M059J (cell line): ENCODE measurements around the gene MLLT10. TPM values are rescaled to one million over a fixed set of nuclear protein-coding genes. Genes with fewer than 3 reads are reported as not detected.
A peak's percentile ranks its signal among the peaks of the same experiment; 100 is the strongest.

Experiments used
- DNase-seq: peaks from one replicate; pipeline ENCODE4 v3.0.0-alpha.2; 2012; ENCODE audit warnings: low read depth
- total RNA-seq: library from RNA; depleted of rRNA; stranded (reverse); fragments of >200 nt; shearing (Covaris generic); gene quantifications from 2 replicates; pipeline ENCODE4 v1.2.3, GENCODE V29; 2014; rRNA removed

MLLT10 gene
- total RNA-seq = 9.1 and 9.3 TPM in 2 replicates

- peak; percentile 83 for DNase-seq
Measured at GRCh38 chr10:21533467-21534279, at the start of gene MLLT10. MLLT10 (plus strand) TSS chr10:21534232; CDS start chr10:21534645, 413 bp downstream.

- no peak for DNase-seq
Measured at GRCh38 chr10:21487416-21488180, 46.4 kb upstream of the MLLT10 start.

- DNase-seq = peak; percentile 10
Measured at GRCh38 chr10:21488246-21488956, 45.6 kb upstream of the MLLT10 start.

GRCh38 chr10:21488957-21489446 lies 45.0 kb upstream of the MLLT10 start:
- no peak for DNase-seq

GRCh38 chr10:21490028-21490710 lies 43.9 kb upstream of the MLLT10 start:
- DNase-seq = no peak

GRCh38 chr10:21490711-21491105 lies 43.3 kb upstream of the MLLT10 start:
- DNase-seq = no peak

- DNase-seq = no peak
Measured at GRCh38 chr10:21492421-21492820, 41.6 kb upstream of the MLLT10 start.

- DNase-seq = no peak
Measured at GRCh38 chr10:21493784-21494183, 40.2 kb upstream of the MLLT10 start.

- DNase-seq = peak; percentile 32
Measured at GRCh38 chr10:21494191-21495001, 39.6 kb upstream of the MLLT10 start.

GRCh38 chr10:21495002-21495751 lies 38.9 kb upstream of the MLLT10 start:
- no peak for DNase-seq

- DNase-seq = peak; percentile 78
Measured at GRCh38 chr10:21495752-21496342, 38.2 kb upstream of the MLLT10 start.

GRCh38 chr10:21496343-21497176 lies 37.5 kb upstream of the MLLT10 start:
- peak; percentile 46 for DNase-seq

GRCh38 chr10:21497177-21497807 lies 36.7 kb upstream of the MLLT10 start:
- DNase-seq = peak; percentile 84

GRCh38 chr10:21498377-21498776 lies 35.7 kb upstream of the MLLT10 start:
- DNase-seq = no peak

GRCh38 chr10:21498986-21499385 lies 35.0 kb upstream of the MLLT10 start:
- no peak for DNase-seq

- DNase-seq = no peak
Measured at GRCh38 chr10:21499701-21500577, 34.1 kb upstream of the MLLT10 start.

- no peak for DNase-seq
Measured at GRCh38 chr10:21500578-21500910, 33.5 kb upstream of the MLLT10 start.
